Heart left ventricle (tissue), 16 donors: Measurements from ENCODE around the gene ZNF621. TPM values are rescaled to one million over a fixed set of nuclear protein-coding genes. Genes with fewer than 3 reads are reported as not detected.
A peak's percentile ranks its signal among the peaks of the same experiment; 100 is the strongest.

Source experiments
- ATAC-seq, 4 donors: fragments of 200-7000 bp; cut with Tn5 transposase; one replicate each; pipeline ENCODE4 v1.9.1; 2020 to 2022; ENCODE audit warnings: moderate library complexity in 4 of 4, mild to moderate bottlenecking in 3 of 4, moderate number of reproducible peaks in 1 of 4
- DNase-seq, 5 donors: peaks; one replicate each; pipeline ENCODE4 v3.0.0-alpha.2; 2020
- H3K27ac ChIP-seq, 12 donors: fragments of 200-600 bp; sonication (generic) in 4 of 12; one replicate each; pipeline versions ENCODE4 v1.5.0 to v1.8.0; 2016 to 2022; ENCODE audit warnings: mild to moderate bottlenecking in 2 of 12
- H3K27me3 ChIP-seq, 9 donors: fragments of 200-600 bp; sonication (generic) in 2 of 9; one replicate each; pipeline versions ENCODE4 v1.5.1 to v1.8.0; 2016 to 2022; ENCODE audit warnings: mild to moderate bottlenecking in 3 of 9
- H3K36me3 ChIP-seq, 9 donors: fragments of 200-600 bp; sonication (generic) in 2 of 9; one replicate each; pipeline versions ENCODE4 v1.5.0 to v1.8.0; 2018 to 2022; ENCODE audit warnings: mild to moderate bottlenecking in 2 of 9
- H3K4me1 ChIP-seq, 12 donors: fragments of 200-600 bp; sonication (generic) in 4 of 12; one replicate each; pipeline versions ENCODE4 v1.5.0 to v1.8.0; 2016 to 2022; ENCODE audit warnings: mild to moderate bottlenecking in 3 of 12
- H3K4me3 ChIP-seq, 12 donors: fragments of 200-600 bp; sonication (generic) in 4 of 12; one replicate each; pipeline versions ENCODE4 v1.5.0 to v1.8.0; 2017 to 2022; ENCODE audit warnings: mild to moderate bottlenecking in 9 of 12, moderate library complexity in 4 of 12
- H3K9me3 ChIP-seq, 12 donors: fragments of 200-600 bp; sonication (generic) in 4 of 12; one replicate each; pipeline versions ENCODE4 v1.5.0 to v1.8.0; 2016 to 2022; ENCODE audit warnings: mild to moderate bottlenecking in 1 of 12
- CTCF ChIP-seq, 12 donors: fragments of 200-600 bp; sonication (generic) in 4 of 12; IDR thresholded peaks; one replicate each; pipeline versions ENCODE4 v1.5.0 to v1.8.0; 2018 to 2022; ENCODE audit warnings: antibody characterized with exemption in 12 of 12, mild to moderate bottlenecking in 5 of 12
- POLR2A ChIP-seq, 2 donors: fragments of 450-650 bp; IDR thresholded peaks; one replicate each; pipeline ENCODE4 v1.6.1; 2017; ENCODE audit warnings: antibody characterized with exemption in 2 of 2, mild to moderate bottlenecking in 2 of 2, moderate library complexity in 2 of 2
- WGBS, 4 donors: extraction: QIAGEN DNeasy Blood & Tissue Kit in 2 of 4; methylation state at CpG; one replicate each; pipeline versions ENCODE4 v1.1.5 to v1.1.7; 2013 to 2018; 5-methylcytosine and 5-hydroxymethylcytosine counted together
- intact Hi-C, 10 donors: fragments of 100-400 bp; cut with DNase I; formaldehyde crosslinking; loops; one replicate each; pipeline versions ENCODE4 v1.11.1 to v1.14.2; 2022
- polyA plus RNA-seq, 2 donors: library from polyadenylated mRNA; stranded (reverse); fragments of 200-250 nt; gene quantifications; one replicate each; pipeline ENCODE4 v1.2.3, GENCODE V29; 2013
- total RNA-seq, 9 donors: library from RNA; depleted of rRNA in 2 of 9; stranded (reverse); fragments of >200 nt in 2 of 9; fragmentation: NEBNext Ultra II Directional in 3 of 9; extraction: Animal tissue kit (Norgen Biotek cat#: 25700) in 3 of 9; gene quantifications; one replicate each; pipeline versions ENCODE4 v1.1.0 to v1.2.4, GENCODE V29; 2016 to 2023
- donor health status: ischemic (EF 13 %, LVEDD 7.1; RV severe dilation, severe dysfunction).
- donor health status: healthy with polysubstance abuse.
- donor health status: DM: no; HTN: yes; CAD: no.
- donor health status: DM: no; HTN: no; CAD: no.
- donor health status: ischemic (EF 25% LVEDD 6.9; RV normal size, moderate dysfunction).
- donor health status: ischemic (EF 25% LVEDD 5.7; RV mildly dilated, moderate dysfunction).
- donor health status: healthy.
- donor health status: DM: yes; HTN: yes; CAD: no.
- donor health status: ischemic (EF 35%, LVEDD 5.7; RV mildly dilated, moderate dysfunction).
- donor health status: nonischemic (EF 11% LVEDD 7.7; RV severe dilation, severe dysfunction).
- donor health status: DM: yes; HTN: yes; CAD: no.
- donor health status: PGD.
- donor health status: ischemic (EF 29% LVEDD 5.4; RV normal size, mild dysfunction).
- donor health status: nonischemic (EF 23%, LVEDD 6.1; RV moderate dilation, normal function).

ZNF621 gene
- total and polyA plus RNA-seq, 11 donors, result 7.4 to 14.3 (median 9.1) TPM

GRCh38 chr3:40487172-40487571 is 37.6 kb upstream of the ZNF621 start:
- 95 to 99% (median 97%) methylated on average over 3 of the region's 3 CpGs for WGBS, 4 donors
- DNase-seq (no peak), ATAC-seq (no peak)
- Histone ChIP-seq H3K4me3 (no peak overlapping the region), H3K36me3 (peaks cover 8 to 70% (median 57%) of the 10 kb centered on the region in 9 donors), H3K4me1 (no peaks in the 10 kb centered on the region), H3K27ac (no peak overlapping the region), H3K27me3 (no peaks in the 10 kb centered on the region), H3K9me3 (peaks cover 0 to 36% (median 20%) of the 10 kb centered on the region in 12 donors)
- intact Hi-C loops, result no loop called here
- TF ChIP-seq CTCF (IDR thresholded peaks at IDR 0.05) (no peak), POLR2A (IDR thresholded peaks at IDR 0.05) (no peak)

GRCh38 chr3:40490916-40491315 is 33.8 kb upstream of the ZNF621 start:
- TF ChIP-seq POLR2A (IDR thresholded peaks at IDR 0.05) (no peak), CTCF (IDR thresholded peaks at IDR 0.05) (no peak)
- Histone ChIP-seq H3K9me3 (peaks cover 0 to 31% (median 19%) of the 10 kb centered on the region in 12 donors), H3K27me3 (no peaks in the 10 kb centered on the region), H3K4me3 (no peak overlapping the region), H3K4me1 (no peaks in the 10 kb centered on the region), H3K36me3 (peaks cover 8 to 33% (median 21%) of the 10 kb centered on the region in 9 donors), H3K27ac (no peak overlapping the region)
- intact Hi-C loops, result no loop called here
- DNase-seq, result no peak
- ATAC-seq, result no peak
- 90 to 95% (median 93%) methylated on average over 5 of the region's 5 CpGs for WGBS, 4 donors

GRCh38 chr3:40494698-40495097 is 30.1 kb upstream of the ZNF621 start:
- DNase-seq (no peak), ATAC-seq (no peak)
- intact Hi-C loops, result no loop called here
- TF ChIP-seq POLR2A (IDR thresholded peaks at IDR 0.05) (no peak), CTCF (IDR thresholded peaks at IDR 0.05) (no peak)
- H3K36me3 ChIP-seq, result peaks cover 0 to 1% (median 0%) of the 10 kb centered on the region in 9 donors
- 48 to 62% (median 55%) methylated on average over 2 of the region's 2 CpGs for WGBS, 4 donors
- H3K4me3 ChIP-seq, result peak overlapping the region in 1 of 12 donors; percentile 2
- H3K27ac ChIP-seq, result no peak overlapping the region
- H3K27me3 ChIP-seq, result no peaks in the 10 kb centered on the region
- H3K9me3 ChIP-seq, result no peaks in the 10 kb centered on the region
- no peaks in the 10 kb centered on the region for H3K4me1 ChIP-seq

GRCh38 chr3:40497288-40497687 is 27.5 kb upstream of the ZNF621 start:
- H3K9me3 ChIP-seq, result no peaks in the 10 kb centered on the region
- DNase-seq (no peak), ATAC-seq (no peak)
- no peaks in the 10 kb centered on the region for H3K36me3 ChIP-seq
- intact Hi-C loops, result no loop called here
- TF ChIP-seq POLR2A (IDR thresholded peaks at IDR 0.05) (no peak), CTCF (IDR thresholded peaks at IDR 0.05) (no peak)
- H3K27me3 ChIP-seq, result no peaks in the 10 kb centered on the region
- H3K4me1 ChIP-seq, result no peaks in the 10 kb centered on the region
- WGBS, 4 donors, result 81 to 92% (median 87%) methylated on average over 2 of the region's 2 CpGs
- H3K4me3 ChIP-seq, result no peak overlapping the region
- H3K27ac ChIP-seq, result no peak overlapping the region
